Fibroblast of lung (primary cell): ENCODE measurements around the gene NRROS. TPM values are rescaled to one million over a fixed set of nuclear protein-coding genes. Genes with fewer than 3 reads are reported as not detected.

Source experiments
- DNase-seq, 2 donors: peaks; one replicate each; pipeline versions ENCODE4 v3.0.0 to v3.0.0-alpha.2; 2010; ENCODE audit warnings: low read depth in 2 of 2
- H2AFZ ChIP-seq: 2 replicates; pipeline ENCODE4 v1.5.1; 2012; ENCODE audit warnings: low read length, control low read depth, inconsistent platforms
- H3K27ac ChIP-seq: 2 replicates; pipeline ENCODE4 v1.5.1; 2011; ENCODE audit warnings: low read length, control low read depth; ENCODE audit not compliant: insufficient read depth
- H3K27me3 ChIP-seq: 2 replicates; pipeline ENCODE4 v1.5.1; 2011; ENCODE audit warnings: mild to moderate bottlenecking, low read length; ENCODE audit not compliant: control insufficient read depth, insufficient read depth
- H3K36me3 ChIP-seq: 2 replicates; pipeline ENCODE4 v1.5.1; 2011; ENCODE audit warnings: low read length; ENCODE audit not compliant: control insufficient read depth, insufficient read depth
- H3K4me1 ChIP-seq: 2 replicates; pipeline ENCODE4 v1.5.1; 2011; ENCODE audit warnings: low read length; ENCODE audit not compliant: control insufficient read depth, insufficient read depth; ENCODE audit errors: extremely low read depth
- H3K4me2 ChIP-seq: 2 replicates; pipeline ENCODE4 v1.5.1; 2011; ENCODE audit warnings: low read length, control low read depth; ENCODE audit not compliant: insufficient read depth; ENCODE audit errors: extremely low read depth
- H3K4me3 ChIP-seq, 4 experiments: fragments of 200-600 bp in 1 of 4; sonication (generic) in 1 of 4; replicated peaks in 1 of 4; 2 replicates each; pipeline ENCODE4 v1.5.1; 2011 to 2016; ENCODE audit warnings: low read length in 4 of 4, low read depth in 3 of 4, mild to moderate bottlenecking in 3 of 4, control low read depth in 2 of 4, inconsistent platforms in 1 of 4, mixed read lengths in 1 of 4; ENCODE audit not compliant: insufficient read depth in 1 of 4; ENCODE audit errors: control extremely low read depth in 1 of 4
- H3K79me2 ChIP-seq: 2 replicates; pipeline ENCODE4 v1.5.1; 2012; ENCODE audit warnings: mild to moderate bottlenecking, low read length, inconsistent platforms; ENCODE audit not compliant: control insufficient read depth, insufficient read depth
- H3K9ac ChIP-seq: 2 replicates; pipeline ENCODE4 v1.5.1; 2011; ENCODE audit warnings: mild to moderate bottlenecking, low read length, control low read depth; ENCODE audit not compliant: insufficient read depth
- H3K9me3 ChIP-seq: 2 replicates; pipeline ENCODE4 v1.5.1; 2012; ENCODE audit warnings: low read depth, low read length; ENCODE audit not compliant: control insufficient read depth, insufficient read depth
- H4K20me1 ChIP-seq: 2 replicates; pipeline ENCODE4 v1.5.1; 2011; ENCODE audit warnings: low read length; ENCODE audit not compliant: control insufficient read depth, insufficient read depth; ENCODE audit errors: extremely low read depth
- EZH2 ChIP-seq: IDR thresholded peaks from 2 replicates; pipeline ENCODE4 v1.5.1; 2012; ENCODE audit warnings: low read length, control low read depth, mild to moderate bottlenecking; ENCODE audit errors: missing control alignments
- polyA plus RNA-seq, 2 donors: library from polyadenylated mRNA; depleted of rRNA in 1 of 2; stranded (reverse) in 1 of 2; unstranded in 1 of 2; fragments of >200 nt; gene quantifications; 2 replicates each; pipeline ENCODE4 v1.2.1, GENCODE V29; 2011 to 2012; ENCODE audit warnings: missing spikeins in 1 of 2
- total RNA-seq: library from RNA; depleted of rRNA; stranded (reverse); fragments of >200 nt; gene quantifications from 2 replicates; pipeline ENCODE4 v1.2.1, GENCODE V29; 2014
- TF ChIP-seq, protein P1 (sequence below), 2 donors: IDR thresholded peaks in 1 of 2; conservative IDR thresholded peaks in 1 of 2; 1 replicate in 1 of 2; 2 replicates in 1 of 2; pipeline ENCODE4 v1.5.1; 2011 to 2012; ENCODE audit warnings: low read length in 2 of 2, control low read depth in 1 of 2, inconsistent platforms in 1 of 2, low read depth in 1 of 2, mild to moderate bottlenecking in 1 of 2

Gene NRROS
- total and polyA plus RNA-seq, 2 donors (not counting 1 experiment from before 2014, with no cell fraction given) = 0.08 to 0.33 TPM

DNA sequence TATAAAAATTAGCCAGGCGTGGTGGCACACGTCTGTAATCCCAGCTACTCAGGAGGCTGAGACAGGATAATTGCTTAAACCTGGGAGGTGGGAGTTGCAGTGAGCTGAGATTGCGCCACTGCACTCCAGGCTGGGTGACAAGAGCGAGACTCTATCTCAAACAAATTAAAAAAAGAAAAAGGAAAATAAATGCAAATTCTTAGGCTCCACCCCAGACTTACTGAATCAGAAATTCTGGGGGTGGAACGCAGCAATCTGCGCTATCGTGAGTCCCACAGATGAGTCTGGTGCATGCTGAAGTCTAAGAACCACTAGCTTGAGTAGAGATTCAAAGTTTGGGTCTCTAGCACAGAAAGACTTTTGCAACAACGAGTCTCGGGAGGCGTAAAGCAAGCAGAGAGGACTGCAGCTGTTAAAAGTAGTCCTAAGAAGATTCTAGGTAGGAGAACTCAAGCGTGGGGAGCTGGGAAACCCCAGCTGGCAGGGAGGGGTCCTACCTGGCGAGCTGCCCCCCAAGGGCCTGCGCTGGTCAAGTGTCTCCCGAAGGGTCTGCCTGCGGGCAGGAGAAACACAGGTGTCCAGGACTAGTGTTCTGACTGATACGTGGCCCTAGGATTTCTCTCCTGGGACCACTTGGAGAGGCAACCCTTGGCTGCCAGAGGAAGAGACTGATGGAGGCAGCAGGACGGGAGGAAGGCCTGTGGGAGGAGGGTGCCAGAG is 50.6 kb downstream of the NRROS start:
- H3K4me2 ChIP-seq = no peak overlapping the region
- no peaks in the 10 kb centered on the region for H3K27me3 ChIP-seq
- no peak for DNase-seq
- H3K36me3 ChIP-seq = no peaks in the 10 kb centered on the region
- H3K27ac ChIP-seq = no peak overlapping the region
- no peak for TF ChIP-seq EZH2
- TF ChIP-seq, protein P1, sequence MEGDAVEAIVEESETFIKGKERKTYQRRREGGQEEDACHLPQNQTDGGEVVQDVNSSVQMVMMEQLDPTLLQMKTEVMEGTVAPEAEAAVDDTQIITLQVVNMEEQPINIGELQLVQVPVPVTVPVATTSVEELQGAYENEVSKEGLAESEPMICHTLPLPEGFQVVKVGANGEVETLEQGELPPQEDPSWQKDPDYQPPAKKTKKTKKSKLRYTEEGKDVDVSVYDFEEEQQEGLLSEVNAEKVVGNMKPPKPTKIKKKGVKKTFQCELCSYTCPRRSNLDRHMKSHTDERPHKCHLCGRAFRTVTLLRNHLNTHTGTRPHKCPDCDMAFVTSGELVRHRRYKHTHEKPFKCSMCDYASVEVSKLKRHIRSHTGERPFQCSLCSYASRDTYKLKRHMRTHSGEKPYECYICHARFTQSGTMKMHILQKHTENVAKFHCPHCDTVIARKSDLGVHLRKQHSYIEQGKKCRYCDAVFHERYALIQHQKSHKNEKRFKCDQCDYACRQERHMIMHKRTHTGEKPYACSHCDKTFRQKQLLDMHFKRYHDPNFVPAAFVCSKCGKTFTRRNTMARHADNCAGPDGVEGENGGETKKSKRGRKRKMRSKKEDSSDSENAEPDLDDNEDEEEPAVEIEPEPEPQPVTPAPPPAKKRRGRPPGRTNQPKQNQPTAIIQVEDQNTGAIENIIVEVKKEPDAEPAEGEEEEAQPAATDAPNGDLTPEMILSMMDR (conservative IDR thresholded peaks at IDR 0.05 in 1 of 2, IDR thresholded peaks at IDR 0.05 in 1 of 2; ENCODE audit: low read depth in 1 of 2, low read length in 2 of 2) = no peak
- H3K4me1 ChIP-seq = no peaks in the 10 kb centered on the region
- H3K9ac ChIP-seq = no peak overlapping the region
- no peaks in the 10 kb centered on the region for H3K9me3 ChIP-seq
- no peaks in the 10 kb centered on the region for H4K20me1 ChIP-seq
- no peaks in the 10 kb centered on the region for H3K79me2 ChIP-seq
- H3K4me3 ChIP-seq = no peak overlapping the region
- no peak overlapping the region for H2AFZ ChIP-seq

DNA sequence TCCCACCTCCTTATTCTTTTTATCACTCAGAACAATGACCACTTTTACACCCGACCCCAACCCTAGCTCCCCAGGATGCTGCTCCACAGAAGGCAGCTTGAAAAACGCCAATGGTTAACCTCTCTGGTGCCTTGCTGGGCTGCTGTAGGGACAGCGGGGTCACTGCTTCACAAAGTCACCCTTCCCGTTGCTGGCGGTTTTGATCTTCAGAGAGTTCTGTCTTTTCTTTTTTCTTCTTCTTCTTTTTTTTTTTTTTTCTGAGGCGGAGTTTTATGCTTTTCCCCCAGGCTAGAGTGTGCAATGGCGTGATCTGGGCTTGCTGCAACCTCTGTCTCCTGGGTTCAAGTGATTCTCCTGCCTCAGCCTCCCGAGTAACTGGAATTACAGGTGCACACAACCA is 51.9 kb downstream of the NRROS start:
- no peak overlapping the region for H3K4me3 ChIP-seq
- no peaks in the 10 kb centered on the region for H3K9me3 ChIP-seq
- TF ChIP-seq, protein P1 (conservative IDR thresholded peaks at IDR 0.05 in 1 of 2, IDR thresholded peaks at IDR 0.05 in 1 of 2; ENCODE audit: low read depth in 1 of 2, low read length in 2 of 2) = no peak
- TF ChIP-seq EZH2 = no peak

DNA sequence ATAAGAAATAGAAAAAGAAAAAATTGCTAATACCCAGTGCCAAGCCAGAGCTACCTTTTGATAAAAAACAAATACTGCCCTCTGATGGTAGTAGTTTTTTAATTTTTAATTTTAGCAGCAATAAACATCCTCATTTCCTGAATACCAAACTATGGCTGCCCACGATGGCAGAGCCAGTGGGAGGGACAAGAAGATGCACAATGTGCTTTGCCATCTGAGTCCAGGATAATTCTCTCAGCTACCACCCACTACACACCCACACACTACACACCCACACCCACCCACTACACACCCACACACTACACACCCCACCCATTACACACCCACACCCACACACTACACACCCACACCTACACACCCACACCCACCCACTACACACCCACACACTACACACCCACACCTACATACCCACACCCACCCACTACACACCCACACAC is 54.7 kb downstream of the NRROS start:
- peak; percentile 5 to 24 for DNase-seq

More for the DNA sequence above, 51.9 kb downstream of the NRROS start:
- Histone ChIP-seq H4K20me1 (no peaks in the 10 kb centered on the region), H3K27me3 (no peaks in the 10 kb centered on the region), H2AFZ (no peak overlapping the region), H3K79me2 (no peaks in the 10 kb centered on the region), H3K27ac (no peak overlapping the region), H3K9ac (no peak overlapping the region), H3K36me3 (no peaks in the 10 kb centered on the region), H3K4me2 (no peak overlapping the region), H3K4me1 (no peaks in the 10 kb centered on the region)
- DNase-seq = no peak

More for the DNA sequence above, 54.7 kb downstream of the NRROS start:
- TF ChIP-seq, protein P1 (conservative IDR thresholded peaks at IDR 0.05 in 1 of 2, IDR thresholded peaks at IDR 0.05 in 1 of 2; ENCODE audit: low read depth in 1 of 2, low read length in 2 of 2) = peak in 1 of 2 donors; percentile 12
- TF ChIP-seq EZH2 = no peak
- no peaks in the 10 kb centered on the region for H3K4me1 ChIP-seq
- H3K9me3 ChIP-seq = no peaks in the 10 kb centered on the region
- H3K36me3 ChIP-seq = no peaks in the 10 kb centered on the region
- no peaks in the 10 kb centered on the region for H4K20me1 ChIP-seq
- H3K79me2 ChIP-seq = no peaks in the 10 kb centered on the region
- no peak overlapping the region for H2AFZ ChIP-seq
- H3K4me2 ChIP-seq = no peak overlapping the region
- H3K9ac ChIP-seq = no peak overlapping the region
- no peaks in the 10 kb centered on the region for H3K27me3 ChIP-seq
- H3K4me3 ChIP-seq = no peak overlapping the region
- H3K27ac ChIP-seq = no peak overlapping the region
